Measurements from ENCODE around the gene ARHGDIB. TPM values are rescaled to one million over a fixed set of nuclear protein-coding genes. Genes with fewer than 3 reads are reported as not detected.

Gene ARHGDIB
- 0.80 to 2.3 TPM (median 1.6 TPM) in 3 replicates for total RNA-seq (2021)
- Bru-seq, nascent RNA, result not detected
- long read RNA-seq, experiment 1, partial matches to known transcripts, result 0 of 1 reads
- long read RNA-seq, experiment 1, other reads (novel, unspliced or antisense), result 0 of 1 reads
- long read RNA-seq, experiment 2, result 0 reads
- long read RNA-seq, experiment 3, result 0 reads

DNA sequence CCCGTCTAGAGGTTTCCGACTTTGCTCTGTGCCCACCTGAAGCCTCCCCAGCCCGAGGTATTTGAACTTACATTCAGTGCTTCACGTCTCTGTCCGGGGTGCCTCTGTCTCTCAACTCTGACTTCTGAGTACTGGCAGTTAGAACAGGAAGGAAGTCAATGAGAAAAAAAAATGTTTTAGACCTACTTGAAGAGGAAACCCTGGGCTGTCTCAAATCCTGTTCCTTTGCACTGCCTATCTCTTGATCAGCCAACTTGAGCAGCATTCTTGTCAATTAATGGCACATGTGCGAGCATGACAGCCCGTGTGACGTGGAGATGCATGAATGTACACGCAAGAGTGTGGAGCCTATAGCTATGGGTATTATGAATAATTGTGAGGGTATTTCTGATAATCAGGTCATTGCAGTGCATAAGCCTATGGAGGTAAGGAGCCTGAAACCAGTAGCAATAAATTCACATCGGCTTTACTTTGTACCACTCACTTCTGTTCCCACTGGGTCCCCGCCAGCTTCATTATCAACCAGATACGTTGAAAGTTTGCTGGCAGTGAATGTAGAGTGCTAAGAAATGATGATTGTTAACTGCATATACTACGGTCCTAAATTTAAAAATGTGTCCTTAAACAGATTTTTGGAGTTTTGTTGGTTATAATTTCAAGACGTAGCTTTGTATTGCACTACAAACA, at the start of gene ARHGDIB:
Gene ARHGDIB (minus strand): TSS at position 136 of the 687 bp plus-strand sequence. CDS start 10,889 bp downstream, outside the sequence.
- no peaks in the 10 kb centered on the region for H3K27me3 Mint-ChIP-seq (ENCODE audit: low read depth)
- ChIA-PET POLR2A (no interaction called here), CTCF (interaction anchor here (0.6 kb wide), 1 partner anchor 34 kb away, joined by 5 read pairs; no protein-coding TSS in a partner anchor)
- H3K36me3 Mint-ChIP-seq, result no peaks in the 10 kb centered on the region
- H3K9me3 Mint-ChIP-seq, result no peaks in the 10 kb centered on the region
- DNase-seq (ENCODE audit: low spot score) (no peak), ATAC-seq (peak; percentile 63)
- 0 out of 2 replicates have a peak within 1 kb of the TSS, but pooled peaks have one; percentile 18 for H3K4me3 Mint-ChIP-seq
- H3K4me1 Mint-ChIP-seq, result peaks cover 31% of the 10 kb centered on the region
- TF ChIP-seq, protein P1, sequence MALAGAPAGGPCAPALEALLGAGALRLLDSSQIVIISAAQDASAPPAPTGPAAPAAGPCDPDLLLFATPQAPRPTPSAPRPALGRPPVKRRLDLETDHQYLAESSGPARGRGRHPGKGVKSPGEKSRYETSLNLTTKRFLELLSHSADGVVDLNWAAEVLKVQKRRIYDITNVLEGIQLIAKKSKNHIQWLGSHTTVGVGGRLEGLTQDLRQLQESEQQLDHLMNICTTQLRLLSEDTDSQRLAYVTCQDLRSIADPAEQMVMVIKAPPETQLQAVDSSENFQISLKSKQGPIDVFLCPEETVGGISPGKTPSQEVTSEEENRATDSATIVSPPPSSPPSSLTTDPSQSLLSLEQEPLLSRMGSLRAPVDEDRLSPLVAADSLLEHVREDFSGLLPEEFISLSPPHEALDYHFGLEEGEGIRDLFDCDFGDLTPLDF (CRISPR knock-in tag; IDR thresholded peaks at IDR 0.05), result no peak
- TF ChIP-seq, protein P2, sequence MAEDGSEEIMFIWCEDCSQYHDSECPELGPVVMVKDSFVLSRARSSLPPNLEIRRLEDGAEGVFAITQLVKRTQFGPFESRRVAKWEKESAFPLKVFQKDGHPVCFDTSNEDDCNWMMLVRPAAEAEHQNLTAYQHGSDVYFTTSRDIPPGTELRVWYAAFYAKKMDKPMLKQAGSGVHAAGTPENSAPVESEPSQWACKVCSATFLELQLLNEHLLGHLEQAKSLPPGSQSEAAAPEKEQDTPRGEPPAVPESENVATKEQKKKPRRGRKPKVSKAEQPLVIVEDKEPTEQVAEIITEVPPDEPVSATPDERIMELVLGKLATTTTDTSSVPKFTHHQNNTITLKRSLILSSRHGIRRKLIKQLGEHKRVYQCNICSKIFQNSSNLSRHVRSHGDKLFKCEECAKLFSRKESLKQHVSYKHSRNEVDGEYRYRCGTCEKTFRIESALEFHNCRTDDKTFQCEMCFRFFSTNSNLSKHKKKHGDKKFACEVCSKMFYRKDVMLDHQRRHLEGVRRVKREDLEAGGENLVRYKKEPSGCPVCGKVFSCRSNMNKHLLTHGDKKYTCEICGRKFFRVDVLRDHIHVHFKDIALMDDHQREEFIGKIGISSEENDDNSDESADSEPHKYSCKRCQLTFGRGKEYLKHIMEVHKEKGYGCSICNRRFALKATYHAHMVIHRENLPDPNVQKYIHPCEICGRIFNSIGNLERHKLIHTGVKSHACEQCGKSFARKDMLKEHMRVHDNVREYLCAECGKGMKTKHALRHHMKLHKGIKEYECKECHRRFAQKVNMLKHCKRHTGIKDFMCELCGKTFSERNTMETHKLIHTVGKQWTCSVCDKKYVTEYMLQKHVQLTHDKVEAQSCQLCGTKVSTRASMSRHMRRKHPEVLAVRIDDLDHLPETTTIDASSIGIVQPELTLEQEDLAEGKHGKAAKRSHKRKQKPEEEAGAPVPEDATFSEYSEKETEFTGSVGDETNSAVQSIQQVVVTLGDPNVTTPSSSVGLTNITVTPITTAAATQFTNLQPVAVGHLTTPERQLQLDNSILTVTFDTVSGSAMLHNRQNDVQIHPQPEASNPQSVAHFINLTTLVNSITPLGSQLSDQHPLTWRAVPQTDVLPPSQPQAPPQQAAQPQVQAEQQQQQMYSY (CRISPR knock-in tag; IDR thresholded peaks at IDR 0.05), result no peak
- TF ChIP-seq CREB1 (CRISPR knock-in tag; IDR thresholded peaks at IDR 0.05) (no peak), NFE2L1 (CRISPR knock-in tag; IDR thresholded peaks at IDR 0.05) (no peak), ZNF263 (CRISPR knock-in tag; IDR thresholded peaks at IDR 0.05; ENCODE audit: low read depth) (no peak), JUN (CRISPR knock-in tag; IDR thresholded peaks at IDR 0.05) (no peak), RORB (CRISPR knock-in tag; IDR thresholded peaks at IDR 0.05) (no peak), ZNF396 (CRISPR knock-in tag; IDR thresholded peaks at IDR 0.05; ENCODE audit: borderline replicate concordance) (no peak), ZNF219 (CRISPR knock-in tag; IDR thresholded peaks at IDR 0.05; ENCODE audit: borderline replicate concordance) (no peak), GTF2I (CRISPR knock-in tag; conservative IDR thresholded peaks at IDR 0.05) (no peak), SMAD3 (CRISPR knock-in tag; IDR thresholded peaks at IDR 0.05; ENCODE audit: borderline replicate concordance) (no peak), MYBL2 (CRISPR knock-in tag; IDR thresholded peaks at IDR 0.05) (no peak)
- TF ChIP-seq, protein P3, sequence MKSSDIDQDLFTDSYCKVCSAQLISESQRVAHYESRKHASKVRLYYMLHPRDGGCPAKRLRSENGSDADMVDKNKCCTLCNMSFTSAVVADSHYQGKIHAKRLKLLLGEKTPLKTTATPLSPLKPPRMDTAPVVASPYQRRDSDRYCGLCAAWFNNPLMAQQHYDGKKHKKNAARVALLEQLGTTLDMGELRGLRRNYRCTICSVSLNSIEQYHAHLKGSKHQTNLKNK (CRISPR knock-in tag; IDR thresholded peaks at IDR 0.05), result no peak
- TF ChIP-seq, protein P4, sequence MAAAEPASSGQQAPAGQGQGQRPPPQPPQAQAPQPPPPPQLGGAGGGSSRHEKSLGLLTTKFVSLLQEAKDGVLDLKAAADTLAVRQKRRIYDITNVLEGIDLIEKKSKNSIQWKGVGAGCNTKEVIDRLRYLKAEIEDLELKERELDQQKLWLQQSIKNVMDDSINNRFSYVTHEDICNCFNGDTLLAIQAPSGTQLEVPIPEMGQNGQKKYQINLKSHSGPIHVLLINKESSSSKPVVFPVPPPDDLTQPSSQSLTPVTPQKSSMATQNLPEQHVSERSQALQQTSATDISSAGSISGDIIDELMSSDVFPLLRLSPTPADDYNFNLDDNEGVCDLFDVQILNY (CRISPR knock-in tag; IDR thresholded peaks at IDR 0.05), result no peak
- TF ChIP-seq, protein P5, sequence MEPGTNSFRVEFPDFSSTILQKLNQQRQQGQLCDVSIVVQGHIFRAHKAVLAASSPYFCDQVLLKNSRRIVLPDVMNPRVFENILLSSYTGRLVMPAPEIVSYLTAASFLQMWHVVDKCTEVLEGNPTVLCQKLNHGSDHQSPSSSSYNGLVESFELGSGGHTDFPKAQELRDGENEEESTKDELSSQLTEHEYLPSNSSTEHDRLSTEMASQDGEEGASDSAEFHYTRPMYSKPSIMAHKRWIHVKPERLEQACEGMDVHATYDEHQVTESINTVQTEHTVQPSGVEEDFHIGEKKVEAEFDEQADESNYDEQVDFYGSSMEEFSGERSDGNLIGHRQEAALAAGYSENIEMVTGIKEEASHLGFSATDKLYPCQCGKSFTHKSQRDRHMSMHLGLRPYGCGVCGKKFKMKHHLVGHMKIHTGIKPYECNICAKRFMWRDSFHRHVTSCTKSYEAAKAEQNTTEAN (CRISPR knock-in tag; IDR thresholded peaks at IDR 0.05), result no peak
- TF ChIP-seq, protein P6, sequence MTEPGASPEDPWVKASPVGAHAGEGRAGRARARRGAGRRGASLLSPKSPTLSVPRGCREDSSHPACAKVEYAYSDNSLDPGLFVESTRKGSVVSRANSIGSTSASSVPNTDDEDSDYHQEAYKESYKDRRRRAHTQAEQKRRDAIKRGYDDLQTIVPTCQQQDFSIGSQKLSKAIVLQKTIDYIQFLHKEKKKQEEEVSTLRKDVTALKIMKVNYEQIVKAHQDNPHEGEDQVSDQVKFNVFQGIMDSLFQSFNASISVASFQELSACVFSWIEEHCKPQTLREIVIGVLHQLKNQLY (CRISPR knock-in tag; IDR thresholded peaks at IDR 0.05), result no peak
- TF ChIP-seq, protein P7, sequence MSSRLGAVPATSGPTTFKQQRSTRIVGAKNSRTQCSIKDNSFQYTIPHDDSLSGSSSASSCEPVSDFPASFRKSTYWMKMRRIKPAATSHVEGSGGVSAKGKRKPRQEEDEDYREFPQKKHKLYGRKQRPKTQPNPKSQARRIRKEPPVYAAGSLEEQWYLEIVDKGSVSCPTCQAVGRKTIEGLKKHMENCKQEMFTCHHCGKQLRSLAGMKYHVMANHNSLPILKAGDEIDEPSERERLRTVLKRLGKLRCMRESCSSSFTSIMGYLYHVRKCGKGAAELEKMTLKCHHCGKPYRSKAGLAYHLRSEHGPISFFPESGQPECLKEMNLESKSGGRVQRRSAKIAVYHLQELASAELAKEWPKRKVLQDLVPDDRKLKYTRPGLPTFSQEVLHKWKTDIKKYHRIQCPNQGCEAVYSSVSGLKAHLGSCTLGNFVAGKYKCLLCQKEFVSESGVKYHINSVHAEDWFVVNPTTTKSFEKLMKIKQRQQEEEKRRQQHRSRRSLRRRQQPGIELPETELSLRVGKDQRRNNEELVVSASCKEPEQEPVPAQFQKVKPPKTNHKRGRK (CRISPR knock-in tag; IDR thresholded peaks at IDR 0.05; ENCODE audit: borderline replicate concordance), result no peak
- no peak within 1 kb of the TSS for H3K27ac Mint-ChIP-seq

Data from WTC11 (cell line).